ENCODE measurements around the gene CD2BP2.

- TF ChIP-seq EZH2phosphoT487 (conservative IDR thresholded peaks at IDR 0.05; ENCODE audit: low read length) (no peak), CTCF (IDR thresholded peaks at IDR 0.05; ENCODE audit: insufficient read depth, low read length, poor library complexity, severe bottlenecking) (no peak)
These were observed 3.4 kb upstream of the CD2BP2 start for GRCh38 chr16:30358577-30358936.

Data from SU-DHL-6 (cell line).